GM19468 (cell line): ENCODE data around the gene KCTD5.
"Not testable (repeated sequence)": the region's sequence is repeated elsewhere in the genome, so short reads cannot be mapped to it uniquely, and the experiment has no call there.

ENCODE experiments used
- ATAC-seq: cut with Tn5 transposase; IDR thresholded peaks from one replicate; pipeline ENCODE4 v1.9.1; 2021; ENCODE audit warnings: mild to moderate bottlenecking, moderate library complexity, moderate number of reproducible peaks; ENCODE audit not compliant: unreplicated experiment; ENCODE audit errors: extremely low read depth

KCTD5 gene

DNA sequence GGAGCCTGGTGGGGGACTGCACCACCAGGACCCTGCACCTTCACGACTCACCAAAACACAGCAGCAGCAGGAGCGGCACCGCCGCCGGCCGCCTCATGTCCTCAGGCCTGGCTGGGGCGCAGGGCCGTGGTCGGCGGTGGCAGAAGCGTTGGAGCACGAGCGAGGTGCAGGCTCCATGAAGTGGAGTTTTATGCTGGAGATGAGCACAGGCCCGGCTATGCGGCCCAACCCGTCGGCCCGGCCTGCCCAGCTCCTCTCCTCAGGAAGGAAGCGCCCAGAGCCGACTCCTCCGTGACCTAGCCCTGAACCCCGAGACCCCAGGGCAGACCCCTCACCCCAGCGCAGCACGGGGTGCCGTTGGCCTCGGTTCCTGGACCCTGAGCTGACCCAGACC is 37.7 kb downstream of the KCTD5 start, which contains the start of gene PRSS27:
Gene PRSS27 (minus strand): TSS at position 161 of the 394 bp plus-strand sequence. CDS start 64 bp downstream, at position 97.
- no peak for ATAC-seq

DNA sequence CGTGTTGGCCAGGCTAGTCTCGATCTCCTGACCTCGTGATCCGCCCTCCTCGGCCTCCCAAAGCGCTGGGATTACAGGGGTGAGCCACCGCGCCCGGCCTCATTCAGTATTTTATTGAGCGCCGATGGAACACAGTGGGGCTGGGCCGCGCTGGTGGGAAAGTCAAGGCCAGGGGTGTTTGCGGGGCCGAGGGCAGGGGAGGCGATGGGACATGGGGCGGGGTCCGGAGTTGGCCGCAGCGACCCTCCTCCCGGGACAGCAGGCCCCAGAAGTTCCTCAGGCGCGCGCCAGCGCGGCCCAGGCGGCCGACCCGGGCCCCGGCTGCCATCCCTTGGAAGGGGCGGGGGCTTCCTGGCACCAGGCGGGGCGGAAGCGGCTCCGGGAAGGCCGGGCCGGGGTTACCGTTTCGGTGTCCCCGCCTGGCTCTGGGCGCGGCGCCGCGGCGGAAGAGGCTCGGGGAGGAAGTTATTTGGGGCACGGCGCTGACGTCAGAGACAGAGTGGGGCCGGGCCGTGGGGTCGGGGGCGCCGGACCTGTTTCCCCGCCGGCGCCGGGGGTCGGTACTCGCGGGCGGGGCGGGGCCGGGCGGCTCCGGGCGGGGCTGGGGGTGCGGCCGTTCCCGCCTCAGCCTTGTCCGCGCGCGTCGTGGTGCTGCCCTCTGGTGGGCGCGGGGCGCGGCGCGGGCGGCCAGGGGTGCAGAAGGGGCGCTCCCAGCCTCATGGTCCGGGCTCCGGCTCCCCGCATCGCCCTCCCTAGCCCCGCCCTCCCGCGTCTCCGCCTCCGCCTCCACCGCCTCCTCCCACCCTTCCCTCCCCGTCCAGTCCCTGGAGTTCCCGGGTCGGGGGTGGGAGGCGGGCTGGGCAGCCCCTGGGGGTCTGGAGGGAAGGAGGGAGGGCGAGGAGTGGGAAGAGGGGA is 38.7 kb downstream of the KCTD5 start:
- ATAC-seq: no peak

DNA sequence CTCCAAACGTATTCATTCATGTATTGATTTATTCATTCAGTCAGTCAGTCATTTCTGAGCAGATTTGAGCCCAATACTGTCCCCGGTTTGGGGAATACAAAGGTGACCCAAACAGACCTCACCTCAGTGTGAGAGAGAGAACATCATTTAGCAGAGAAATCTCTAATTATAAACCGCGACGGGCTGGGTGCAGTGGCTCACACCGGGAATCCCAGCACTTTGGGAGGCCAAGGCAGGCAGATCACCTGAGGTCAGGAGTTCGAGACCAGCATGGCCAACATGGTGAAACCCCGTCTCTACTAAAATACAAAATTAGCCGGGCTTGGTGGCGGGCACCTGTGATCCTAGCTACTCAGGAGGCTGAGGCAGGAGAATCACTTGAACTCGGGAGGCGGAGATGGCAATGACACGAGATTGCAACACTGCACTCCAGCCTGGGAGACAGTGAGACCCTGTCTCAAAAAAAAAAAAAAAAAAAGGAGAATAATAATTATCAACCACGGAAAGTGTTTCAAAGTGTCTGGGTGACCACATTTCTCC is 39.4 kb downstream of the KCTD5 start:
- not testable (repeated sequence) for ATAC-seq

DNA sequence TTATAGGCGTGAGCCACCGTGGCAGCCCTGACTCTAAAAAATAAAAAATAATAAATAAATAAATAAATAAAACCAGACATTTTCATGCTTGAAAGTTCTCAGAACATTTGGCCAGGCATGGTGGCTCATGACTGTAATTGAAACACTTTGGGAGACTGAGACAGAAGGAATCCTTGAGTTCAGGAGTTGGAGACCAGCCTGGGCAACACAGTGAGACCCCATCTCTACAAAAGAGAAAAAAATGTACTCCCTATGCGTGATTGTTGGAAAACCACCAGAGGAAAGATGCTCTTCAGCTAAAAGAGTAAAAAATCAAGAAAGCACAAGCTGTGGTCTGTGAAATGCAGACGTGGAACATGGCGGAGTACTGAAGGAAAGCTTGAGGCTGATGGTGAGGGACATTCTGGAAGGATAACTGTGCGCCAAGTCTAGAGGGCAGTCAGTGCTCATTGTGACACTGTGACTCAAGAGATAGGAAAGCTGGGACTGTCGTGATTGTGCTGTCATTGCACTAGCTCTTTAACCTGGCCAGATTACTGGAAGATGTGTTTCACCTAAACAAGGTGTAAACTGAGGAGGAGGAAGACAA is 41.9 kb downstream of the KCTD5 start:
- ATAC-seq: no peak

DNA sequence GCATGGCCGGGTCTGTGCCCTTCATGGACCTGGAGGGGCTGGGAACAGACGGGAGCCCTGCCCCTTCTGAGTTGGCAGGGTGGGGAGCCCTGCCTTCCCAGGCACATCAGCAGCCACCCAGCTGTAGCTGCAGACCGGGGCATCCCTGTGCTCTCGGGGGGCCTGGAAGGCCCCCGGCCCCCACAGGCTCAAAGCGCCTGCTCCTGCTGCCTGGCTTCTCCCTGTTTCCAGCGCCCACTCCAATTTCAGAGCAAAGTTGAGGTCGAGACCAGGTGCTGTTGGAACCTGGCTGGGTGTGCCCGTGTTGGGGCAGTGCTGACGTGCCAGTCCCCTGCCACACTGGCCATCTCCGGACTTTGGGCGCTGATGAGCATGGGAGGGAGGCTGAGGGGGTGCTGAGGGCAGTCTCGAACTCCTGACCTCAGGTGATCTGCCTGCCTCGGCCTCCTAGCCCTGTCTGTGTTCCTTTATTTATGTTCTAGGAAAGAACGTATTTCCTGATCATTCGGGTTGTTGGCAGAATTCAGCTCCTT is 42.6 kb downstream of the KCTD5 start:
- ATAC-seq: no peak

DNA sequence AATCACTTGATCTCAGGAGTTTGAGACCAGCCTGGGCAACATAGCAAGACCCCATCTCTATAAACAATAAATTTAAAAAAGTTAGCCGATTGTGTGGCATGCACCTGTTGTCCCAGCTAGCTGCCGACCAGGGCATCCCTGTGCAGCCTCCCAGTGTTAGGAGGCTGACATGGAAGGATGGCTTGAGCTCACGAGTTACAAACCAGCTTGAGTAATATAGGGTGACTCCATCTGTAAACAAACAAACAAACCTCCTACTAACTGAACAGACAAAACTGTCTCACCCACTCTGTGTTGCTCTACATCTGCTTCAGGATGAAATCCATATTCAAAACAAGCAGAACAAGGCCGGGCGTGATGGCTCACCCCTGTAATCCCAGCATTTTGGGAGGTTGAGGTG is 44.6 kb downstream of the KCTD5 start:
- no peak for ATAC-seq

DNA sequence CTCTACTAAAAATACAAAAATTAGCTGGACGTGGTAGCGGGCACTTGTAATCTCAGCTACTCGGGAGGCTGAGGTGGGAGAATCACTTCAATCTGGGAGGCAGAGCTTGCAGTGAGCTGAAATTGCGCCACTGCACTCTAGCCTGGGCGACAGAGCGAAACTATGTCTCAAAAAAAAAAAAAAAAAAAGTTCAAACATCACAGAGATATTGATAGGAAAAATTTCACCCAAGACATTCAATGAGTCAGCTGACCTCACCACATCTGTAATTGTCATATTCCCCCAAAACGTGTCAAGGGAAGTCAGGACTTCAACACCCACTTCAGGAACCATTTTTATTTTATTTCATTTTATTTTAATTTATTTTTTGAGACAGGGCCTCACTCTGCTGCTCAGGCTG is 45.7 kb downstream of the KCTD5 start:
- ATAC-seq: no peak

DNA sequence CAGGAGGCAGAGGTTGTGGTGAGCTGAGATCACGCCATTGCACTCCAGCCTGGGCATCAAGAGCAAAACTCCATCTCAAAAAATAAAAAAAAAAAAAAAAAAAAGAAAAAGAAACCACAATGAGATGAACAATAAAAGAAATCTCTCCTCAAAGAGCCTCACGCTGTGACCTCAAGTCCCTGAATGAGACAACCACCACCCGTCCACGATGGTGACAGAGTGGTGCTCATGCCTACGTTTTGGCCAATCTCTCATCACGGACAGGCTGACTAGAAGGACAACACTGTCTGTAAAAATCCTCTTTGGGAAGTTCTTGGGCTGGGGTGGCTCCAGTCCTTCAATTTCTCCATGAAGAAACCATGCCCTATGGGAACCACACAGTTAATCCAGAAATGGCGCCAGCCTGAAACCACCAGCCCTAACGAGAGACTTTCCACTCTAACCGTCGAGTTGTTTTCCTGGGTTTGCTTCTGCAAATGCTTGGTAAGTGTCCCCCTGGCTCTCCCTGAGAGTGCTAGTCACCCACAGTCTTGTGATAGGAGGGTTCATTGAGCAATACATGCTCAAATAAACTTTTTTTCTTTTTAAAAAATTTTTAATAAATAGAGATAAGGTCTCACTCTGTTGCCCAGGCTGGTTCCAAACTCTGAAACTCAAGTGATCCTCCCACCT is 52.7 kb downstream of the KCTD5 start:
- ATAC-seq: no peak

DNA sequence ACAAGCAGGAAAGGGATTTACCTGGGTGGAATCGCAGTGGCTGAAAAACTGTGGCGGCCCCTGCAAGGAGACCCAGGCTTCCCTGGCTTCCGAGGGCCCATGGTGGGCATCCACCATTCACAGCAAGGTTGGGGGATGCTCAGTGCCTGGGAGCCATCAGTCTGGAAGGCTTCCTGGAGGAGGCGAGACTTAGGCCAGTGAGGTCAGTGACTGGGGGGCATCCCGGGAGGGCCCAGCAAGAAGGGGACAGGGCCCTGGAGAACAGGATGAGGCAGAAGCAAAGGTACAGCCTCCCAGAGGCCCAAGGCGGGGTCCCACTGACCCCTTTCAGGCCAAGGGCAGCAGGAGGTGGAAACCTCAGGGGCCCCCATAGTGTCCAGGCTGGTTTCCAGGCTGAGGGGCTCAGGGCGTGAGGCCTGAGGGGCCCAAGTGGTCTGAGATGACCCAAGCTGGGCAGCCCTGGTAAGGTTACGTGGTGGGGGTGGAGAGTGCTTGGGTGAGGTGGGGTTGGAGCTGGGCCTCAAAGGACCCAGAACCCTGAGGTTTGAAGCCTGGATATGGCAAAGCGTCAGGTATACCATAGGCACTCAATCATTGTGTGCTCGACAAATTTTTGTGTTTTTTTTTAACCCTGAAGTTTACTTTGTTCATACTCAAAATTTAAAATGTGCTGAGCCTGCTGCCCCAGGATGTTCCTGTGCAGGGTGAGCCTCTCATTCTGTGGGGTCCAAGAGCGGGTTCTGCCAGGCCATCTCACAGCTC is 54.3 kb downstream of the KCTD5 start:
- ATAC-seq: no peak

DNA sequence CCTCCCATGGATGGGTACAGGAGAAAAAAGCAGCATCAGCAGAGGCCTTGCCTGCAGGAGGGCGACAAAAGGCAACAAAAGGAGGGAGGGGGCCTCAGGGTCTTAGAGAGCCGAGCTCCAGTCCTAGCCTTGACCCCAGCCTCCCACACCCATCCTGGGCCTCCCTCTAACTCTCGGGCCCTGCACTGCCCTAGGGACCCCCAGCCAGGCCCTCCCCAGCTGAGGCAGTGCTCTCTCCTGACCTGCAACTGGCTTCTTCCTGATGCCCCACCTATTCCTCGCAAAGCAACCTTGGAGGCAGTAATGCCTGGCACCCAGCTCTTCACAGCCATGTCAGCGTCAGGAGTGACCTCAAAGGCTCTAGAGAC is 54.9 kb downstream of the KCTD5 start:
- no peak for ATAC-seq

DNA sequence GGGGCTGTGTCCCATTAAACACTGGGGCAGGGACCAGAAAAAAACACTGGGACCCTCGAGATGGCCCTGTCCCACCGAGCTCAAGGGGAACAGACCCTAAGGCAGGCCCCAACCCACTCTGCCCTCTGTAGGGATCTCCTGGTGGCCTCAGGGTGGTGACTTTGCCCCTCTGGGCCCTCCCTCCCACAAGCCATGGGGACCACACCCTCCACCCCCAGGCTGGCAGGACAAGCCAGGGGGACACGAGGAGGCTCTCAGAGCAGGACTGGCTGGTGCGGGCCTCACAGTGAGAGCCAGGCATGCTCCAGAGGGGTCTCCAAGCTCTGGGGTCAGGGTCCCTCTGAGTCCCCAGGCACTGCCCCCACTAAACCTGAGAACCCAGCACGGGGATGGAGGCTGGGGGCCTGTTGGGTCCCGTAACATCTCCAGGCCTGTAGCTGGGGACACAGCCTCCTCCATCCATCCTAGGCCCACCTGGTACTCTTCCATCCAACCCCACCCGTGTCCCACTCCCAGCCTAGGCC is 55.6 kb downstream of the KCTD5 start:
- no peak for ATAC-seq

DNA sequence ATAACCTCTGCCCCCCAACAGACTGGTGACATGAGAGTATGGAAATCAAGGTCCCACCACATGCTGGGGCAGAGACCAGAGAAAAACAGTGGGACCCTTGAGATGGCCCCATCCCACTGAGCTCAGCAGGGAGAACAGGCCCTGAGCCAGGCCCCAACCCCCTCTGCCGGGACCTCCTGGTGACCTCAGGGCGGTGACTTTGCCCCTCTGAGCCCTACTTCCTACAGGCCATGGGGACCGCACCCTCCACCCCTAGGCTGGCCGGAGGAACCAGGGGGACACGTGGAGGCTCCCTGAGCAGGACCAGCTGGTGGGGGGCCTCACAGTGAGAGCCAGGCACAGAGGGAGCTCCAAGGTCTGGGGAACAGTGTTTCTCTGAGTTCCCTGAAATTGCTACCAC is 56.3 kb downstream of the KCTD5 start:
- ATAC-seq: no peak

DNA sequence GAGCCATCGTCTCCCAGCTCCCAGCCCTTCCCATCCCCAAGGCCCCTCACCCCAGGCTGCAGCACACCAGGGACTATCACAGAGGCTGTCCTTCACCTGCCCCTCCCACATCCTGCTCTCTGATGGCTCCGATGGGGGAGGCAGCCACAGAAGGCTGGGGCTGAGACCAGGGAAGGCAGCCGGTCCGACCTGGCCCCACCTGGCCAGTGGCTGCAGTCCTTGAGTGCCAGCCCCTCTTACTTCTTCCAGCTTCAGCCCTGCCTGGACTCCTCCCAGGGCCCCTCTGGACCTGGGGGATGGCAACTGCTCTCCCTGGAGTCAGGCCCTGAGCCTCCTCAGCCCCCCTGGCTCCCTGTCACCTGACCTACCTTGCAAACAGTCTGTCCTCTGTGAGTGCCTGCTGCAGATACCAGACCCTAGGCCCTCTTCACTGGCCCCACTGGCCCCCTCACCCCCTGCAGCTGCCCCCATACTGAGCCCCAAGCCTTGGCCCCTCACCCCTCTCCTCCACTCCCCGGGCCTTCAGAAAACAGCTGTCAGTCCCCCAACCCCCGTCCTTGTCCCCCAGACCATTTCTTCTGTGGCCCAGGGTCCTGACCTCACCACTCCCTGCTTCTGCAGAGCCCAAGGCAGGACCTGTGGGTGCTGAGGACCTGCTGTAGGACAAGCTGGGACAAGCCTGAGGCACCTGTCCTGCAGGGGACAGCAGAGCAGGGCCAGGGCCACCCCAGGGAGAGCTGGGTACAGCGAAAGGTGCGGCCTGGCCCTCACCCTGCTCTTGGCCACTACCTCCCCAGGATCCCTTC is 57.5 kb downstream of the KCTD5 start:
- no peak for ATAC-seq

DNA sequence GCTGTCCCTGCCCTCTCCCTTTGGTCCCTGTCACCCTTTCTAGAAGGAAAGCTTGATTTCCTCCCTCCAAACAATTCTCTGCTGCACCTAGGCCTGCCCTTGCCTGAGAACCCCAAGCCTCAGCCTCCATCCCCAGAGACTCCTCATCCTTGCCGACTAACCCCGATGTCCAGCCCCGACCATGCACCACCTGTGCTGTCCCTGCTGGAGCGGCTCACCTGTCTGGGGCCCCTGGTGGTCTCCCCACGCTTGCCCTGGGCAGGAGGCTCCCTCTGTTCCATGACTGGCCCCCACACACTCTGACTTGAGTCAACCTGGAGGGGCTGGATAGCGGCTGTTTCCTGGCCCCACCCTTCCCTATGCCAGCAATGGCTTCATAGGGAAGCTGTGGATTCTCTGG is 58.2 kb downstream of the KCTD5 start:
- no peak for ATAC-seq

DNA sequence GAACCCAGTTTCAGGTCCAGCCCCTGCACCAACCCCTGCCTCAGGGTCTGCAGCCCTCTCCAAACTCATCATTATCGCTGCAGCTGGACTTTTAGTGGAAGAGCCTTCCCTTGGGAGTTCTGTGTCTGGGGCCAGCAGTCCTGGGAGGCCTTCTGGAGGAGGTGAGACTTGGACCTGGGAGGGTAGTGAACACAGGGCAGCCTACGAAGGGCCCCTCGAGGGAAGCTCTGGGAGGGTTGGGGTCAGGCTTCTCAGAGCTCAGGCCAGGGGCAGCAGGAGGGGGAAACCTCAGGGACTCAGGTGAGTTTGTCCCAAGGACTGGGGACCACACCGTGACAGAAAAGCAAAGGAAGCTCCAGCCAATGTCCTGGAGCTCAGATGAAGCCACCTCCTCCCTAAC is 58.8 kb downstream of the KCTD5 start:
- no peak for ATAC-seq

DNA sequence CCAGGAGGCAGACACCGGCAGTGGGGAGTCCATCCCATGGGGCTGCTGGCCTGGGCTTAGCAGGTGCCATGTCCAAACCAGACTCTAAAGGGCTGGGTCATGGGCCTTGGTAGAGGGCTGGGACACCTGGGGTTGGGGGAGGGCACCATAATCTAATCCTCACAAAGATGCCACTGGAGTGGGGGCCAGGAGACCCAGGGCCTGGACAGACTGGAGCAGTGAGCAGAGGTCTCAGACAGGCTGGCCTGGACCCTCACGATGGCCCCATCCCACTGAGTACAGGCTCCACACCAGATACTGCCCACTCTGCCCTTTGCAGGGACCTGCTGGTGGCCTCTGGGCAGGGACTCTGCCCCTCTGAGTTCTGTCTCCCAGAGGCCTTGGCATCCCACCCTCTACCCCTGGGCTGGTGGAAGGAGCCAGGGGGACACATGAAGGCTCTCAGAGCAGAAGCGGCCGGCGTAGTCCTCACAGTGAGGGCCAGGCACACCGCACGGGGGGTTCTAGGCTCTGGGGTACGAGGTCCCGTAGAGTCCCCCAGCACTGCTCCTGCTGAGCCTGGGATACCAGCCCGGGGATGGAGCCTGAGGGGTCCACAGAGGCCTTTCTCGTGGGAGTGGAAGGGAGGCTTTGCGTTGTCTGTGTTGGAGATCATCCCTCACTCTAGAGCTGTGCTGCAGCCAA is 60.1 kb downstream of the KCTD5 start:
- ATAC-seq: no peak

DNA sequence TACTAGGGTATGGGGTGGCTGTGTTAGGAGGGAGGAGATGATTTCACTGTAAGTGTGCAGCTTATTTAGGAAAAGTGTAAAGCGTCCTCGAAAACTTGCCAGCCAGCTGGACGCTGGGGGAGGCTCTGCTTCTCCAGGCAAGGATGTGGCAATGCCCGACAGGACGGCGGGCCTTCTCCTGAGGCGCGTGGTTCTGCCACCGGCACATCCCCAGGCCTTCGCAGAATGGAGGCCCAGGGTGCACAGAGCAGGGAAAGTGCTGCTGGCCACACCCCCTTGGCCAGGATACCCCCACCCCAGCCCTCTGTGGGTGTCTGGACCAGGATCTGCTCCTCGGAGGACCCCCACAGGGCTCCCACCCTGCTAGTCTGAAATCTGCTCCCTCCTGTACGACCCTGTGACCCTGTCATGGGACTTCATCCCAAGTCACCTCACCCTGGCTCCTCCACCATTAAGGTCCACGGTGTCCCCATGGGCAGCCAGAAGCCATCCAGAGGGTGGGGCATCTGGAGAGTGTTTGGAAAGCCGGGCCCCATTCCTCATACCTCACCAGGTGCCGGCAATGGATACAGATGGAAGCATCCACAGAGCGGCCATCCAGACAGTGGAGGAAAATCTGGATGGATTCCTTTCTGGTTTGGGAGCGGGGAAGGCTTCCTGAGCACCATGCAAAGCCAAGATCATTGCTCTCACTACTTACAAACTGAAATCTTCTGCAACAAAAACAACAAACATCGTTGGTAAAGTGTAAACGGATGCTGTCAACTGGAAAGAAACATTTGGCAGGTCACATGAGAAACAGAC is 60.9 kb downstream of the KCTD5 start:
- no peak for ATAC-seq

DNA sequence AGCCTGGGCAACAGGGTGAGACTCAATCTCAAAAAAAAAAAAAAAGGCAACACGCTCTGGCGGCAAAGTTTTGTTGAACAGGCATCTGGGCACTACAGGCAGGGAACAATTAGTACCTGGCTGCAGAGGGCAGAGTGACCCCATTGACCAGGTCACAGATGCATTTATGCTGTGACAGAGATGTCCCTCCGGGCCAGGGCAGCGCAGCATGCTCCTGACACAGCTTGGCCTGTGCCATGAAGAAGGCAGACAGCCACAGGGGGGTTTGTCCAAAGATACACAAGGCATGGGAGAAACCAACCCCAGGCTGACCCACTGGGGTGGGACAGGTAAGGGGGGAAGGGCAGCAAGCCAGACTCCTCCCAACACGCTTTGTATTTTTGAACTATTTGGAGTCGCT is 62.4 kb downstream of the KCTD5 start:
- ATAC-seq: no peak
